SU-DHL-6 (cell line): Measurements from ENCODE around the gene TOP2B.

ENCODE experiments used
- EZH2phosphoT487 ChIP-seq: fragments of 200-600 bp; sonication (generic), shearing (Covaris generic); conservative IDR thresholded peaks from 2 replicates; pipeline ENCODE4 v1.6.1; 2018; ENCODE audit warnings: mild to moderate bottlenecking, antibody characterized with exemption, low read length, moderate library complexity, mixed read lengths
- TF ChIP-seq, protein P1 (sequence below): fragments of 200-600 bp; sonication (generic); IDR thresholded peaks from one replicate; pipeline ENCODE4 v1.5.1; 2017; ENCODE audit warnings: antibody characterized with exemption, mild to moderate bottlenecking, low read length, moderate library complexity; ENCODE audit not compliant: insufficient read depth, poor library complexity, severe bottlenecking

DNA sequence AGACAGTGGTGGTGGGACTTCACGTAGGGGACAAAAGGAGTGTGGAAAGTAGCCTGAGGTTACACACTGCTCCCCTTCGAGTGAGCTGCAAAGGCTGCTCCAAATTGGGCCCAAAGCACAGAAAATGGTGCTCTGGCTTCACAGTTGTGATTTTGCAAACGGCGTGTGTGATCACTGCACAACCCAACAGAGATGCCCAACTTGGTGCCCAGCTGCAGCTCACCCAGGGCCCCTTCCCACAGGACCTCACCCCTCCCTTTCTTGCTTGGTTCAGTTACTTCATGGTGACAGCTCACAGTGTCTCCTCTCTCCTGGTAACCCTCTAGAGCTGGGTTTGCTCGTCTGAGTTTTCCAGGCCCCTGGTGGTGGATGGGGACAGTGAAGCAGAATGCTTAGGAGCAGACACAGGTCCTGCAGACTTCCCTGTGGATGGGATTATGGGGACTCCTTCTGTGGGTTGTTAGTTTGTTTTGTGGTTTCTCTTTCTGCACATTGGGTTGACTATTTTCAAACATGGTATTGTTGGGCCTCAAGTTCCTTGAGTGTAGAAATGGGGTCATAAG, 98.3 kb downstream of the TOP2B start:
- TF ChIP-seq, protein P1, sequence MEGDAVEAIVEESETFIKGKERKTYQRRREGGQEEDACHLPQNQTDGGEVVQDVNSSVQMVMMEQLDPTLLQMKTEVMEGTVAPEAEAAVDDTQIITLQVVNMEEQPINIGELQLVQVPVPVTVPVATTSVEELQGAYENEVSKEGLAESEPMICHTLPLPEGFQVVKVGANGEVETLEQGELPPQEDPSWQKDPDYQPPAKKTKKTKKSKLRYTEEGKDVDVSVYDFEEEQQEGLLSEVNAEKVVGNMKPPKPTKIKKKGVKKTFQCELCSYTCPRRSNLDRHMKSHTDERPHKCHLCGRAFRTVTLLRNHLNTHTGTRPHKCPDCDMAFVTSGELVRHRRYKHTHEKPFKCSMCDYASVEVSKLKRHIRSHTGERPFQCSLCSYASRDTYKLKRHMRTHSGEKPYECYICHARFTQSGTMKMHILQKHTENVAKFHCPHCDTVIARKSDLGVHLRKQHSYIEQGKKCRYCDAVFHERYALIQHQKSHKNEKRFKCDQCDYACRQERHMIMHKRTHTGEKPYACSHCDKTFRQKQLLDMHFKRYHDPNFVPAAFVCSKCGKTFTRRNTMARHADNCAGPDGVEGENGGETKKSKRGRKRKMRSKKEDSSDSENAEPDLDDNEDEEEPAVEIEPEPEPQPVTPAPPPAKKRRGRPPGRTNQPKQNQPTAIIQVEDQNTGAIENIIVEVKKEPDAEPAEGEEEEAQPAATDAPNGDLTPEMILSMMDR = no peak
- no peak for TF ChIP-seq EZH2phosphoT487
